ENCODE measurements around the gene ATF7. TPM values are rescaled to one million over a fixed set of nuclear protein-coding genes. Genes with fewer than 3 reads are reported as not detected.

Gene ATF7
- total and polyA plus RNA-seq, 2 donors (not counting 3 experiments of a cell fraction or from before 2014, with no cell fraction given): 36.0 to 68.5 TPM

DNA sequence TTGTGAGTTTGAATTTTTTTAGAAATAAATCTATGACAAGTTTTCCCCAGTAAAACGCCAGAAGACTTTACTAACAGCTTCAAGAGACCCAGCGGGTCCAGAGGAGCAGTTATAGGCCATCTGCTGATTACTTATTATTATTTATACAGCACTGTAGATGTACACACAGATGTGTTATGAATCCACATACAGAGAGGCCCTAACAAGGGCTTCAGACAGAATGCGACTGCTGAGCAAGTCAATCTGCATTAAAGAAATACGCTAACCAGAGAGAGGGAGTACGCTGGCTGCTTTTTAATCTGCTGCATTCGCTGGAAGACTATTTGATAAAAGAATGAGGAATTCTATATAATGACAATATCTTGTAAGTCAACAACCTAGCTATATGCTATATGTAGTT, 32.5 kb downstream of the ATF7 start:
- peaks cover 56% of the 10 kb centered on the region for H3K79me2 ChIP-seq (ENCODE audit: control insufficient read depth, insufficient read depth, low read length)
- no peaks in the 10 kb centered on the region for H3K27me3 ChIP-seq (ENCODE audit: control insufficient read depth in 2 of 2, insufficient read depth in 2 of 2, low read length in 2 of 2)
- no peak overlapping the region for H3K4me2 ChIP-seq (ENCODE audit: insufficient read depth, low read length)
- H3K4me3 ChIP-seq (replicated peaks in 1 of 3; ENCODE audit: insufficient read depth in 1 of 3, low read depth in 1 of 3, low read length in 3 of 3): no peak overlapping the region
- no peaks in the 10 kb centered on the region for H3K9me1 ChIP-seq (replicated peaks; ENCODE audit: control insufficient read depth, extremely low read depth, insufficient read depth, low read length)
- H3K27ac ChIP-seq (ENCODE audit: insufficient read depth, low read depth, low read length): no peak overlapping the region
- FAIRE-seq (no peak), DNase-seq (ENCODE audit: low read depth, low spot score) (no peak)
- dilution Hi-C loops (cut with MboI; ENCODE audit: extremely low pct_ligation_motif_present, low sequenced_read_pairs): no loop called here
- ChIA-PET CTCF (interaction anchor here (0.7 to 1.6 kb wide), 2 partner anchors 36 to 82 kb away, joined by 3 to 4 read pairs; partner anchors contain the start of gene ATP5MC2), POLR2A (no interaction called here)
- H4K20me1 ChIP-seq (replicated peaks; ENCODE audit: control insufficient read depth, extremely low read depth, insufficient read depth, low read length): no peaks in the 10 kb centered on the region
- peaks cover 52% of the 10 kb centered on the region for H3K4me1 ChIP-seq (ENCODE audit: control insufficient read depth, extremely low read depth, insufficient read depth, low read length)
- no peak overlapping the region for H3K9ac ChIP-seq (replicated peaks; ENCODE audit: extremely low read depth, insufficient read depth, low read length)
- TF ChIP-seq, protein P1, sequence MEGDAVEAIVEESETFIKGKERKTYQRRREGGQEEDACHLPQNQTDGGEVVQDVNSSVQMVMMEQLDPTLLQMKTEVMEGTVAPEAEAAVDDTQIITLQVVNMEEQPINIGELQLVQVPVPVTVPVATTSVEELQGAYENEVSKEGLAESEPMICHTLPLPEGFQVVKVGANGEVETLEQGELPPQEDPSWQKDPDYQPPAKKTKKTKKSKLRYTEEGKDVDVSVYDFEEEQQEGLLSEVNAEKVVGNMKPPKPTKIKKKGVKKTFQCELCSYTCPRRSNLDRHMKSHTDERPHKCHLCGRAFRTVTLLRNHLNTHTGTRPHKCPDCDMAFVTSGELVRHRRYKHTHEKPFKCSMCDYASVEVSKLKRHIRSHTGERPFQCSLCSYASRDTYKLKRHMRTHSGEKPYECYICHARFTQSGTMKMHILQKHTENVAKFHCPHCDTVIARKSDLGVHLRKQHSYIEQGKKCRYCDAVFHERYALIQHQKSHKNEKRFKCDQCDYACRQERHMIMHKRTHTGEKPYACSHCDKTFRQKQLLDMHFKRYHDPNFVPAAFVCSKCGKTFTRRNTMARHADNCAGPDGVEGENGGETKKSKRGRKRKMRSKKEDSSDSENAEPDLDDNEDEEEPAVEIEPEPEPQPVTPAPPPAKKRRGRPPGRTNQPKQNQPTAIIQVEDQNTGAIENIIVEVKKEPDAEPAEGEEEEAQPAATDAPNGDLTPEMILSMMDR (IDR thresholded peaks at IDR 0.05; ENCODE audit: extremely low read depth in 1 of 2, insufficient read depth in 1 of 2, low read depth in 1 of 2, low read length in 2 of 2): no peak
- no peak for TF ChIP-seq POLR2AphosphoS5 (IDR thresholded peaks at IDR 0.05; ENCODE audit: insufficient read depth, low read depth, low read length)
- TF ChIP-seq, protein P2, sequence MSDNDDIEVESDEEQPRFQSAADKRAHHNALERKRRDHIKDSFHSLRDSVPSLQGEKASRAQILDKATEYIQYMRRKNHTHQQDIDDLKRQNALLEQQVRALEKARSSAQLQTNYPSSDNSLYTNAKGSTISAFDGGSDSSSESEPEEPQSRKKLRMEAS (IDR thresholded peaks at IDR 0.05; ENCODE audit: insufficient read depth, insufficient read length): no peak
- TF ChIP-seq POLR2A (IDR thresholded peaks at IDR 0.05; ENCODE audit: low read depth, low read length): no peak
- no peak for TF ChIP-seq EZH2 (IDR thresholded peaks at IDR 0.05; ENCODE audit: borderline replicate concordance, low read depth, low read length, severe bottlenecking)
- no peak overlapping the region for H2AFZ ChIP-seq (ENCODE audit: low read depth, low read length)
- H3K9me3 ChIP-seq (replicated peaks; ENCODE audit: control insufficient read depth, insufficient read depth, low read length): no peaks in the 10 kb centered on the region
- no peaks in the 10 kb centered on the region for H3K36me3 ChIP-seq (ENCODE audit: control insufficient read depth in 2 of 2, extremely low read depth in 1 of 2, insufficient read depth in 2 of 2, low read length in 2 of 2)
- no TSS peak for BruUV-seq (replicated peaks)
- intact Hi-C loops (cut with micrococcal nuclease): no loop called here

DNA sequence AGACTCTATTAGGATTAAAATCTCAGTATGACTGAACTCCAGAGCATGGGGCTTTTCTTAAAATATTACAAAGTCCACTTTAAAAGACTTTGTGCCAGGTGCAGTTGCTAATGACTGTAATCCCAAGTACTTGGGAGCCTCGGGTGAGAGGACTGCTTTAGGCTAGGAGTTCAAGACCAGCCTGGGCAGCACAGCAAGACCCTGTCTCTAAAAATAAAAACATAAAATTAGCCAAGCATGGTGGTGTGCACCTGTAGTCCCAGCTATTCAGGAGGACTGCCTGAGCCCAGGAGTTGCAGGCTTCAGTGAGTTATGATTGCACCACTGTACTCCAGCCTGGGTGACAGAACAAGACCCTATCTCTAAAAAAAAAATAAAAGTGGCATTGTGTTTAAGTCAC, 33.2 kb downstream of the ATF7 start:
- Histone ChIP-seq H3K36me3 (ENCODE audit: control insufficient read depth in 2 of 2, extremely low read depth in 1 of 2, insufficient read depth in 2 of 2, low read length in 2 of 2) (no peaks in the 10 kb centered on the region), H3K79me2 (ENCODE audit: control insufficient read depth, insufficient read depth, low read length) (peaks cover 59% of the 10 kb centered on the region), H2AFZ (ENCODE audit: low read depth, low read length) (no peak overlapping the region), H3K9ac (replicated peaks; ENCODE audit: extremely low read depth, insufficient read depth, low read length) (no peak overlapping the region), H4K20me1 (replicated peaks; ENCODE audit: control insufficient read depth, extremely low read depth, insufficient read depth, low read length) (no peaks in the 10 kb centered on the region), H3K27me3 (ENCODE audit: control insufficient read depth in 2 of 2, insufficient read depth in 2 of 2, low read length in 2 of 2) (no peaks in the 10 kb centered on the region), H3K9me3 (replicated peaks; ENCODE audit: control insufficient read depth, insufficient read depth, low read length) (no peaks in the 10 kb centered on the region), H3K4me2 (ENCODE audit: insufficient read depth, low read length) (no peak overlapping the region), H3K4me1 (ENCODE audit: control insufficient read depth, extremely low read depth, insufficient read depth, low read length) (peaks cover 59% of the 10 kb centered on the region), H3K4me3 (replicated peaks in 1 of 3; ENCODE audit: insufficient read depth in 1 of 3, low read depth in 1 of 3, low read length in 3 of 3) (no peak overlapping the region), H3K27ac (ENCODE audit: insufficient read depth, low read depth, low read length) (no peak overlapping the region), H3K9me1 (replicated peaks; ENCODE audit: control insufficient read depth, extremely low read depth, insufficient read depth, low read length) (no peaks in the 10 kb centered on the region)
- dilution Hi-C loops (cut with MboI; ENCODE audit: extremely low pct_ligation_motif_present, low sequenced_read_pairs): no loop called here
- DNase-seq (ENCODE audit: low read depth, low spot score) (no peak), FAIRE-seq (no peak)
- TF ChIP-seq, protein P1 (IDR thresholded peaks at IDR 0.05; ENCODE audit: extremely low read depth in 1 of 2, insufficient read depth in 1 of 2, low read depth in 1 of 2, low read length in 2 of 2): no peak
- TF ChIP-seq, protein P2 (IDR thresholded peaks at IDR 0.05; ENCODE audit: insufficient read depth, insufficient read length): no peak
- no peak for TF ChIP-seq POLR2AphosphoS5 (IDR thresholded peaks at IDR 0.05; ENCODE audit: insufficient read depth, low read depth, low read length)
- TF ChIP-seq POLR2A (IDR thresholded peaks at IDR 0.05; ENCODE audit: low read depth, low read length): no peak
- TF ChIP-seq JUN (IDR thresholded peaks at IDR 0.05; ENCODE audit: borderline replicate concordance, insufficient read depth, insufficient read length, low read depth): no peak
- no peak for TF ChIP-seq MYC (IDR thresholded peaks at IDR 0.05; ENCODE audit: low read depth, low read length)
- TF ChIP-seq GATA2 (IDR thresholded peaks at IDR 0.05; ENCODE audit: insufficient read depth, insufficient read length, low read depth, low read length): no peak
- no peak for TF ChIP-seq EZH2 (IDR thresholded peaks at IDR 0.05; ENCODE audit: borderline replicate concordance, low read depth, low read length, severe bottlenecking)
- no peak for TF ChIP-seq FOS (IDR thresholded peaks at IDR 0.05; ENCODE audit: borderline replicate concordance, insufficient read depth, low read length)
- BruUV-seq (replicated peaks): no TSS peak
- intact Hi-C loops (cut with micrococcal nuclease): no loop called here
- ChIA-PET CTCF (interaction anchor here (0.7 to 2.4 kb wide), 4 partner anchors 25 to 83 kb away, joined by 3 to 28 read pairs (median 8); partner anchors contain the start of gene ATP5MC2), POLR2A (no interaction called here)
